ENCODE results near the gene TDRD7. TPM values are rescaled to one million over a fixed set of nuclear protein-coding genes. Genes with fewer than 3 reads are reported as not detected.

TDRD7 gene
- polyA plus RNA-seq, 2 of the 4 experiments (the other 2 are of a cell fraction): 11.5 to 15.7 TPM

DNA sequence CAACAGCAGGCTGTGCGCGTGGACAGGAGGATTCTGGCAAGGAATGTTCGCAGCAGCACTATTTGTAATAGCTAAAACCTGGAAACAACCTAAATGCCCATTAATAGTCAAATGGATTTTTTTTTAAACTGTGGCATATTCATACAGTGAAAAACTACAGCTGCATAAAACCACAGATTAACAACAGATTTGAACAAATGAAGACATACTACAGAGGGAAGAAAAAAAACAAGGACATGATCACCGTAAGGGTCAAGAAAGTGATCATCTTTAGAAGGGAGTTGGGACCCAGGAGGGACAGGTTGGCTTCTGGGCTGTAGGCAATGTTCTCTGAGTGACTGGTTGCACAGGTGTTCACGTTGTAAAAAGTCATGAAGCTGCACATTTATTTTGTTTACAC, 88.4 kb downstream of the TDRD7 start:
- ATAC-seq: no peak
- ChIA-PET POLR2A (no interaction called here), CTCF (interaction anchor here (0.7 to 3.8 kb wide), 7 partner anchors 8 to 1268 kb away, joined by 3 to 29 read pairs (median 5); no protein-coding TSS in a partner anchor)
- no peak for FAIRE-seq
- H3K4me2 ChIP-seq: no peak overlapping the region
- no peak overlapping the region for H3K27ac ChIP-seq
- H3K4me3 ChIP-seq: no peak overlapping the region
- TF ChIP-seq SMC3 (IDR thresholded peaks at IDR 0.05) (no peak), HOXA7 (CRISPR knock-in tag; IDR thresholded peaks at IDR 0.05) (no peak), JUN (IDR thresholded peaks at IDR 0.05) (no peak), CHD4 (IDR thresholded peaks at IDR 0.05; ENCODE audit: borderline replicate concordance) (no peak)
- TF ChIP-seq, protein P1, sequence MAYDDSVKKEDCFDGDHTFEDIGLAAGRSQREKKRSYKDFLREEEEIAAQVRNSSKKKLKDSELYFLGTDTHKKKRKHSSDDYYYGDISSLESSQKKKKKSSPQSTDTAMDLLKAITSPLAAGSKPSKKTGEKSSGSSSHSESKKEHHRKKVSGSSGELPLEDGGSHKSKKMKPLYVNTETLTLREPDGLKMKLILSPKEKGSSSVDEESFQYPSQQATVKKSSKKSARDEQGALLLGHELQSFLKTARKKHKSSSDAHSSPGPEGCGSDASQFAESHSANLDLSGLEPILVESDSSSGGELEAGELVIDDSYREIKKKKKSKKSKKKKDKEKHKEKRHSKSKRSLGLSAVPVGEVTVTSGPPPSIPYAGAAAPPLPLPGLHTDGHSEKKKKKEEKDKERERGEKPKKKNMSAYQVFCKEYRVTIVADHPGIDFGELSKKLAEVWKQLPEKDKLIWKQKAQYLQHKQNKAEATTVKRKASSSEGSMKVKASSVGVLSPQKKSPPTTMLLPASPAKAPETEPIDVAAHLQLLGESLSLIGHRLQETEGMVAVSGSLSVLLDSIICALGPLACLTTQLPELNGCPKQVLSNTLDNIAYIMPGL (CRISPR knock-in tag; IDR thresholded peaks at IDR 0.05; ENCODE audit: borderline replicate concordance): no peak
- WGBS (ENCODE audit: missing lambda C conversion rate): 87% methylated on average over 5 of the region's 5 CpGs
- H3K9me3 ChIP-seq: no peaks in the 10 kb centered on the region
- H3K4me1 ChIP-seq: peaks cover 5% of the 10 kb centered on the region; the same call in 2 of the 3 replicates
- no peak for DNase-seq (ENCODE audit: low read depth in 1 of 2, low spot score in 1 of 2)

DNA sequence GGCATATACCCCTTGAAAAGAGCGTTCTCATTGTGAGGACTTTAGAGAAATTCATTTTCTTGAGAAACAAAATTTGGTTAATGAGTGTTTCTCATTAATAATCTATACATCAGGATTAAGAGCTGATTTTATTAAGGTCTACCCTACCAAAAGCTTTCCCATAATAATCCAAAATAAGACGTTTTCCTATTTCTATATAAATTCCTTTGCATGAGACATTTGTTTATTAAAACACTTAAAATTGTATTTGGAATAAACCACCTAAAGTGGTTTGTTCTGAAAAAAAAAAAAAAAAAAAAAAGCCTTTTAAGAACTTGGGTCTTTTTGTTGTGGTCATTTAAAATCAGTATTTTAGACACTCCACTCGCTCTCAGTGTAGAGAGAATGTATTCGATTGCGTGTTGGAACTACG, 88.9 kb downstream of the TDRD7 start:
- no peak for DNase-seq (ENCODE audit: low read depth in 1 of 2, low spot score in 1 of 2)
- ChIA-PET CTCF (interaction anchor here (0.7 to 3.8 kb wide), 8 partner anchors 9 to 1268 kb away, joined by 3 to 29 read pairs (median 5); no protein-coding TSS in a partner anchor), POLR2A (no interaction called here)
- Histone ChIP-seq H3K4me3 (peak overlapping the region; percentile 85), H3K4me2 (peak overlapping the region; percentile 99), H3K4me1 (peaks cover 5% of the 10 kb centered on the region; the same call in 2 of the 3 replicates), H3K27ac (peak overlapping the region in 1 of 2 experiments; percentile 86; a peak in 2 of 6 replicates), H3K9me3 (no peaks in the 10 kb centered on the region)
- FAIRE-seq: no peak
- no peak for ATAC-seq
- no peak for TF ChIP-seq RARB (CRISPR knock-in tag; IDR thresholded peaks at IDR 0.05)
- TF ChIP-seq RNF2 (IDR thresholded peaks at IDR 0.05; ENCODE audit: borderline replicate concordance, low read depth): peak; percentile 97; the same call in 1 of the 2 replicates
- peak; percentile 92; the same call in 1 of the 2 replicates for TF ChIP-seq CBX8 (IDR thresholded peaks at IDR 0.05)
- WGBS (ENCODE audit: missing lambda C conversion rate): 33% methylated on average over 6 of the region's 6 CpGs

DNA sequence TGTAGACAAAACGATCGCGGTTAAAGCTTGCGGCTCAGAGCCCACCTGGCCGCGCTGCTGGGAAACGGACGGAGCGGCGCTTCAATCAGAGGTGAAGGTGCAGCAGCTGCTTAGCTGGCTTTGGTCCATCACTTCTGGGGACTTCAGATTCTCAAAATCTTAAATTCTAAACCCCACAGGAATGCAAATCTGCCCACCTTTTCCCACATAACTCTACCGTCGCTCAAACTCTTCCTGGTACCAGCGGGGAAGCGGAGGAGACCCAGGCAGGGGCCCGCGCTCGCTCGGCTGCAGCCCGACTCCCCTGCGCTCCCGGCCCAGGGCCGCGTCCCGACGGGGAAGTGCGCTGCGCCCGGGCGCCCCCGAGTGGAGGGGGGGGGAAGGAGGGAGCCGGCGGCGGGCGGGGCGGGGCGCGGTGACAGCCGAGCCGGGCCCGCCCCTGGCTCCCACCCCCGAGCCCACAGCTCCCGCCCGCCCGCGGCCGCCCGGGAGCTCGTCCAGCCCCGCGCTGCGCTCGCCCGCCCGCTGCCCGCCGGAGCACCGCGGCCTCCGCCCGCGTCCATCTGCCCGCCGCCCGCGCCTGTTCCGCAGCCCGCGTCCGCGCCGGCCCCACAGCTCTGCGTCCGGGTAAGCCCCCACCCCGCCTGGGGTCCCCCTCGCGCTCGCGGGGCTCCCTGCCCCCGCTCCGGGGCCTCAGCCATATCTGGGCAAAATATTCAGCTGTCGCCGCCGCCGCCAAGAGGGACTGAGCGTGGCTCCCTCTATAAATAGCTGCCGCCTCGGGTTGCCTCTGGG, 89.5 kb downstream of the TDRD7 start, which contains the start of gene TMOD1:
Gene TMOD1 (plus strand): TSS at position 490 of the 795 bp plus-strand sequence. CDS start 22,523 bp downstream, outside the sequence.
- FAIRE-seq (no peak), ATAC-seq (peak; percentile 86 to 90), DNase-seq (ENCODE audit: low read depth in 1 of 2, low spot score in 1 of 2) (peak; percentile 45 to 83)
- WGBS (ENCODE audit: missing lambda C conversion rate): 2% methylated on average over 18 of the region's 87 CpGs
- Histone ChIP-seq H3K4me2 (peak within 1 kb of the TSS; percentile 99), H3K9me3 (no peaks in the 10 kb centered on the region), H3K4me1 (peaks cover 5% of the 10 kb centered on the region; the same call in 2 of the 3 replicates), H3K27ac (peak within 1 kb of the TSS; percentile 62 to 86), H3K4me3 (peak within 1 kb of the TSS; percentile 85)
- TF ChIP-seq NFE2L2 (conservative IDR thresholded peaks at IDR 0.05; ENCODE audit: low read length) (no peak), MYC (IDR thresholded peaks at IDR 0.05; ENCODE audit: borderline replicate concordance, low read length) (no peak), SMC3 (IDR thresholded peaks at IDR 0.05) (peak; percentile 39; the same call in 2 of the 3 replicates), HOXB13 (CRISPR knock-in tag; IDR thresholded peaks at IDR 0.05; ENCODE audit: low read depth) (no peak), KDM5A (IDR thresholded peaks at IDR 0.05) (no peak), ZFP36 (IDR thresholded peaks at IDR 0.05; ENCODE audit: borderline replicate concordance, partially characterized antibody) (peak; percentile 39), RAD21 (conservative IDR thresholded peaks at IDR 0.05 in 1 of 2, IDR thresholded peaks at IDR 0.05 in 1 of 2) (peak; percentile 8 to 34; a peak in 2 of 5 replicates)
- TF ChIP-seq, protein P2, sequence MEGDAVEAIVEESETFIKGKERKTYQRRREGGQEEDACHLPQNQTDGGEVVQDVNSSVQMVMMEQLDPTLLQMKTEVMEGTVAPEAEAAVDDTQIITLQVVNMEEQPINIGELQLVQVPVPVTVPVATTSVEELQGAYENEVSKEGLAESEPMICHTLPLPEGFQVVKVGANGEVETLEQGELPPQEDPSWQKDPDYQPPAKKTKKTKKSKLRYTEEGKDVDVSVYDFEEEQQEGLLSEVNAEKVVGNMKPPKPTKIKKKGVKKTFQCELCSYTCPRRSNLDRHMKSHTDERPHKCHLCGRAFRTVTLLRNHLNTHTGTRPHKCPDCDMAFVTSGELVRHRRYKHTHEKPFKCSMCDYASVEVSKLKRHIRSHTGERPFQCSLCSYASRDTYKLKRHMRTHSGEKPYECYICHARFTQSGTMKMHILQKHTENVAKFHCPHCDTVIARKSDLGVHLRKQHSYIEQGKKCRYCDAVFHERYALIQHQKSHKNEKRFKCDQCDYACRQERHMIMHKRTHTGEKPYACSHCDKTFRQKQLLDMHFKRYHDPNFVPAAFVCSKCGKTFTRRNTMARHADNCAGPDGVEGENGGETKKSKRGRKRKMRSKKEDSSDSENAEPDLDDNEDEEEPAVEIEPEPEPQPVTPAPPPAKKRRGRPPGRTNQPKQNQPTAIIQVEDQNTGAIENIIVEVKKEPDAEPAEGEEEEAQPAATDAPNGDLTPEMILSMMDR (IDR thresholded peaks at IDR 0.05): peak; percentile 58
- CTCF ChIA-PET: interaction anchor here (0.7 to 3.8 kb wide), 11 partner anchors 9 to 114 kb away, joined by 3 to 29 read pairs (median 5); no protein-coding TSS in a partner anchor
- POLR2A ChIA-PET: no interaction called here

All from A549 (cell line).